SK-N-SH (cell line): ENCODE results near the gene CDKAL1. TPM values are rescaled to one million over a fixed set of nuclear protein-coding genes. Genes with fewer than 3 reads are reported as not detected.

Experiments used
- CTCF ChIA-PET: fragments of 300-600, 350-600 bp; formaldehyde crosslinking; extraction: SDS; loops from one replicate; lab custom pipeline; 2021; lab: Yijun Ruan, JAX
- POLR2A ChIA-PET: fragments of 350-600 bp; sonication (Branson Sonifier 250); formaldehyde crosslinking; extraction: SDS; loops from one replicate; lab custom pipeline; 2020; ENCODE audit warnings: antibody characterized with exemption, inconsistent platforms; lab: Yijun Ruan, JAX
- DNase-seq: peaks from one replicate; pipeline ENCODE4 v3.0.0; 2012
- H2AFZ ChIP-seq: fragments of 200-600 bp; sonication (generic); 2 replicates; pipeline ENCODE4 v1.8.1; 2016; ENCODE audit warnings: antibody characterized with exemption, mild to moderate bottlenecking, low read depth
- H3F3A ChIP-seq: fragments of 200-600 bp; sonication (generic); replicated peaks from 2 replicates; pipeline ENCODE3; 2016; ENCODE audit warnings: antibody characterized with exemption, mild to moderate bottlenecking; ENCODE audit not compliant: insufficient read depth
- H3K27ac ChIP-seq, 2 experiments: fragments of 200-500 bp in 1 of 2; fragments of 200-600 bp in 1 of 2; sonication (Bioruptor generic) in 1 of 2; sonication (generic), shearing (Covaris generic) in 1 of 2; 2 replicates each; pipeline versions ENCODE4 v1.5.1 to v1.6.1; 2014 to 2016; ENCODE audit warnings: low read depth in 2 of 2, inconsistent platforms in 1 of 2, low read length in 1 of 2, mild to moderate bottlenecking in 1 of 2, mixed read lengths in 1 of 2
- H3K27me3 ChIP-seq: fragments of 200-600 bp; sonication (generic), shearing (Covaris generic); 2 replicates; pipeline ENCODE4 v1.6.1; 2016; ENCODE audit warnings: mixed run types; ENCODE audit not compliant: insufficient read depth
- H3K36me3 ChIP-seq, 2 experiments: fragments of 200-500 bp in 1 of 2; fragments of 200-600 bp in 1 of 2; sonication (Bioruptor generic) in 1 of 2; sonication (generic) in 1 of 2; replicated peaks in 1 of 2; 2 replicates each; pipeline versions ENCODE3 to v1.5.1; 2014 to 2016; ENCODE audit warnings: low read length in 1 of 2, mild to moderate bottlenecking in 1 of 2; ENCODE audit not compliant: insufficient read depth in 2 of 2, control insufficient read depth in 1 of 2
- H3K4me1 ChIP-seq, 2 experiments: fragments of 200-500 bp in 1 of 2; fragments of 200-600 bp in 1 of 2; sonication (Bioruptor generic) in 1 of 2; sonication (generic), shearing (Covaris generic) in 1 of 2; 2 replicates each; pipeline versions ENCODE4 v1.5.1 to v1.6.1; 2014 to 2016; ENCODE audit warnings: low read depth in 1 of 2, low read length in 1 of 2, mixed run types in 1 of 2; ENCODE audit not compliant: insufficient read depth in 2 of 2, control insufficient read depth in 1 of 2
- H3K4me2 ChIP-seq: fragments of 200-600 bp; sonication (generic), shearing (Covaris generic); 2 replicates; pipeline ENCODE4 v1.6.1; 2017; ENCODE audit warnings: mixed run types
- H3K4me3 ChIP-seq, 2 experiments: fragments of 200-500 bp in 1 of 2; fragments of 200-600 bp in 1 of 2; sonication (Bioruptor generic) in 1 of 2; sonication (generic), shearing (Covaris generic) in 1 of 2; 2 replicates each; pipeline versions ENCODE4 v1.5.1 to v1.8.1; 2014 to 2016; ENCODE audit warnings: low read depth in 2 of 2, inconsistent platforms in 1 of 2, low read length in 1 of 2, mild to moderate bottlenecking in 1 of 2, mixed read lengths in 1 of 2, moderate library complexity in 1 of 2
- H3K79me2 ChIP-seq: fragments of 200-600 bp; sonication (generic); 2 replicates; pipeline ENCODE4 v1.8.1; 2017; ENCODE audit warnings: mild to moderate bottlenecking; ENCODE audit not compliant: insufficient read depth
- H3K9ac ChIP-seq: fragments of 200-600 bp; sonication (generic); 2 replicates; pipeline ENCODE4 v1.6.1; 2017; ENCODE audit warnings: mixed run types
- H3K9me2 ChIP-seq: fragments of 200-600 bp; sonication (generic); 2 replicates; pipeline ENCODE4 v1.6.1; 2017; ENCODE audit warnings: mixed run types
- H3K9me3 ChIP-seq: fragments of 200-600 bp; sonication (generic); 2 replicates; pipeline ENCODE4 v1.6.1; 2017; ENCODE audit warnings: mixed run types, mild to moderate bottlenecking, moderate library complexity
- H4K20me1 ChIP-seq: fragments of 200-600 bp; sonication (generic); 2 replicates; pipeline ENCODE4 v1.6.1; 2017; ENCODE audit warnings: mild to moderate bottlenecking, mixed run types; ENCODE audit not compliant: insufficient read depth
- EP300 ChIP-seq, 2 experiments: IDR thresholded peaks; 2 replicates each; pipeline versions ENCODE4 v1.4.0 to v1.6.1; 2012; ENCODE audit warnings: borderline replicate concordance in 1 of 2, low read depth in 1 of 2, low read length in 1 of 2
- FOSL2 ChIP-seq: IDR thresholded peaks from 2 replicates; pipeline ENCODE4 v1.4.0; 2012; ENCODE audit warnings: low read depth, mild to moderate bottlenecking, moderate library complexity, borderline replicate concordance
- FOXM1 ChIP-seq: IDR thresholded peaks from 2 replicates; pipeline ENCODE4 v1.4.0; 2012; ENCODE audit warnings: low read depth, mild to moderate bottlenecking
- POLR2AphosphoS5 ChIP-seq: IDR thresholded peaks from 2 replicates; pipeline ENCODE4 v1.6.1; 2012; ENCODE audit warnings: low read depth, low read length
- RCOR1 ChIP-seq: fragments of 150-350 bp; IDR thresholded peaks from 2 replicates; pipeline ENCODE4 v1.6.1; 2017; ENCODE audit warnings: antibody characterized with exemption, low read length
- RXRA ChIP-seq: IDR thresholded peaks from 2 replicates; pipeline ENCODE4 v1.4.0; 2012; ENCODE audit warnings: low read depth, mild to moderate bottlenecking, borderline replicate concordance
- SMC3 ChIP-seq: IDR thresholded peaks from 2 replicates; pipeline ENCODE4 v1.6.1; 2012; ENCODE audit warnings: low read depth, low read length, improper control_type of control experiment
- TAF1 ChIP-seq: IDR thresholded peaks from 2 replicates; pipeline ENCODE4 v1.6.1; 2012; ENCODE audit warnings: low read depth, mild to moderate bottlenecking, low read length, moderate library complexity, borderline replicate concordance
- TCF12 ChIP-seq: IDR thresholded peaks from 2 replicates; pipeline ENCODE4 v1.4.0; 2012
- WGBS: methylation state at CpG from one replicate; pipeline ENCODE4 v1.1.6; 2017; ENCODE audit warnings: low lambda C conversion rate; 5-methylcytosine and 5-hydroxymethylcytosine counted together
- polyA plus RNA-seq, 3 experiments: library from polyadenylated mRNA; depleted of rRNA; stranded (reverse); fragments of >200 nt; gene quantifications; 2 replicates each; pipeline ENCODE4 v1.2.3, GENCODE V29; 2012
- TF ChIP-seq, protein P1 (sequence below): IDR thresholded peaks from 2 replicates; pipeline ENCODE4; 2012
- TF ChIP-seq, protein P2 (sequence below): fragments of 150-350 bp; IDR thresholded peaks from 2 replicates; pipeline ENCODE4 v1.6.1; 2016; ENCODE audit warnings: mild to moderate bottlenecking, low read depth, low read length

The CDKAL1 gene
- polyA plus RNA-seq, 1 of the 3 experiments (the other 2 are of a cell fraction), result 2.6 TPM

DNA sequence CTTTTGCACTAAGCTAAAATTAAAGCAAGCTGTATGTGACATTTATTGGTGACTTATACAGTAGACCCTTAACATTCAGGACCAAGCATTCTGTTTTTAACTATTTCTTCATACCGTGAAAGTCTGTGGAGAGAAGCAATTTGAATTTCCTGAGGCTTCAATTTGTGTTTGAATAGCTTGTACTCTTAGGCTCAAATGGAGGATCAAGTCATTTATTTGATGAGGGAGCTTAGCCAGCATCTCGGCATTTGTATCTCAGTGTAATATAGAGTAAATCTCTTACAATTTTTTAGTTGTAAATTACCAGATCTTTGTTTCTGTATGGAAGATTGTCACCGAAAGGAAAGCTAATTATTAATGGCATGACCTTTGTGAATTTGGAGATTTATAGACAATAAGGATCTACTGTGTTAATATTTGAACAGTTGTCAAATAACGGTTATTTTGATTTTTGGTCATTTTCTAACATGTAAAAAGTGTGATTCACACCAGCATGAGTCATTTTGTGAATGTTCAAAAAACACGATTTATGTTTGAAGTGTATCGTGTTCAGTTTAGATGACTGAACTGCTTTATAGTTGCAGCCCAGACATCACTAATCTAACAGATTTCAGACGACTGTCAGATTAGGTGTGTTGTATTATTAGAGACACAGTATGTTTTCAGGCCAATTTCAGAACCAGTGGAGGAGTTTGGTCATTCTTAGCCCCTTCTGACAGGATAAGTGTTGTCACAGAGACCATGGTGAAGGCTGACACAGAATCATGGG lies 332.9 kb downstream of the CDKAL1 start:
- ChIA-PET CTCF (no interaction called here), POLR2A (no interaction called here)
- Histone ChIP-seq H3K27ac (peak overlapping the region in 1 of 2 experiments; percentile 82; a peak in 1 of 4 replicates), H3K4me3 (no peak overlapping the region), H3K9me2 (no peaks in the 10 kb centered on the region), H3K27me3 (no peaks in the 10 kb centered on the region), H3K9me3 (no peaks in the 10 kb centered on the region), H3K79me2 (no peaks in the 10 kb centered on the region), H3K9ac (no peak overlapping the region), H3K4me2 (no peak overlapping the region), H2AFZ (no peak overlapping the region), H3F3A (no peaks in the 10 kb centered on the region), H3K36me3 (no peaks in the 10 kb centered on the region), H4K20me1 (no peaks in the 10 kb centered on the region), H3K4me1 (peaks cover 0 to 17% of the 10 kb centered on the region in 2 experiments; a peak in 2 of 4 replicates)
- TF ChIP-seq FOSL2 (peak; percentile 8; the same call in 1 of the 2 replicates), POLR2AphosphoS5 (no peak)
- no peak for DNase-seq
- WGBS, result 79% methylated on average over 7 of the region's 7 CpGs

DNA sequence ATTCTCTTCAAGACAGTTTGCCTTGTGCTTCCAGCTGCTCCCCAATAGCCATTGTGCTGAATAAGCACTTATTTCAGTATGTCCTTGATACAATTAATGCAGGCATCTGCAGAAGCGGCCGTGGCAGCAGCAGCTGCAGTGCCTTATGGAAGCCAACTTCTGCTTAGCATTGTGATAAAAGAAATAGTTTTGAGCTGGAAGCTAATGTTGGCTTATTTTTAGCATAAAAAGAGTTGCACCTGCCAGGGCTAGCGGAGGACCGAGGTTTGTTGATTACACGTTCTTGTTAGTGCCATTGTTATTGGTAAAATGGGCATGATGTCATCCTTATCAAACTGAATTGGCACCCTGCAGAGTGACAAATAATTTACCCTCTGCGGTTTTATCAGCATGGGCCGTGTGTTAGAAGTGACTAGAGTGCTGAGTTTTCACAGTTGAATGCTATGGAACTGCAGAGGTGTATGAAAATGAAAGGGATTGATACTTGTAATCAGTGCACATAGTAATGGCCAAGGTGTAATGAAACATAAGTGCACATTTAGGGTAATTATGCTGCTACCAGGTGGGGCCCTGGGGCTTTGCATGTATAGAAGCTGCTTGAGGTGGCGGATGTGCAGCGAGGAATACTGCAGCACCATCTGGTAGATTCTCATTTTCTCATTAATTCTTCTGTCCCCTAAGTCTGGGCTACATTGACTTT lies 334.3 kb downstream of the CDKAL1 start:
- Histone ChIP-seq H3K4me1 (peaks cover 0 to 17% of the 10 kb centered on the region in 2 experiments; a peak in 2 of 4 replicates), H3K27ac (peak overlapping the region in 1 of 2 experiments; percentile 82; a peak in 2 of 4 replicates), H3K4me3 (no peak overlapping the region), H3K9me3 (no peaks in the 10 kb centered on the region), H3K4me2 (no peak overlapping the region), H3F3A (no peaks in the 10 kb centered on the region), H3K27me3 (no peaks in the 10 kb centered on the region), H4K20me1 (no peaks in the 10 kb centered on the region), H3K9me2 (no peaks in the 10 kb centered on the region), H2AFZ (no peak overlapping the region), H3K79me2 (no peaks in the 10 kb centered on the region), H3K36me3 (no peaks in the 10 kb centered on the region), H3K9ac (no peak overlapping the region)
- WGBS, result 96% methylated on average over 9 of the region's 9 CpGs
- POLR2A ChIA-PET, result no interaction called here
- DNase-seq, result peak; percentile 24
- TF ChIP-seq EP300 (IDR thresholded peaks at IDR 0.05; ENCODE audit: borderline replicate concordance in 1 of 2, low read depth in 1 of 2, low read length in 1 of 2) (0 out of 4 replicates have a peak, but pooled peaks of 1 of the 2 experiments have one; percentile 36), TCF12 (no peak), SMC3 (0 out of 2 replicates have a peak, but pooled peaks have one; percentile 1)
- CTCF ChIA-PET, result no interaction called here

DNA sequence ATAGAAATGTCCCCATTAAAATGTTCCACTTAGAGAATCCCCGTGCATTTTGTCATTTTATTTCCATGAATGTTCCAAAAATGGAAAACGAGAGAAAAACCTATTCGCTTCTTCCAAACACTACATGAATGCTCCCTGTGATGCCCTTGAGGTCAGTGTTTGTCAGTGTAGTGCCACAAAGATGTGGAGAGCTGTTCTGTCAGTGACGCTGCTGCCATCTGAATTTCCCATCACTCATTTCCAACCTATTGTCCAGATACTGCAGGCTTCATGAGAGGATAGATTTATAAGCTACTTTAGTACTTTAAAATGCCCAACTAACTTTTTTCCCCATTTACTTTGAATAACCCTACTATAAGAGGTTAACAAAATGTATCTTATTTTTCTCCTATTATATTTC lies 335.8 kb downstream of the CDKAL1 start:
- Histone ChIP-seq H3K9me2 (no peaks in the 10 kb centered on the region), H3K9ac (no peak overlapping the region), H4K20me1 (no peaks in the 10 kb centered on the region), H3K79me2 (no peaks in the 10 kb centered on the region), H3K9me3 (no peaks in the 10 kb centered on the region), H3K4me2 (no peak overlapping the region), H3K27ac (peak overlapping the region in 1 of 2 experiments; percentile 22; a peak in 1 of 4 replicates), H3K36me3 (no peaks in the 10 kb centered on the region), H3F3A (no peaks in the 10 kb centered on the region), H3K4me3 (no peak overlapping the region), H3K4me1 (peaks cover 0 to 17% of the 10 kb centered on the region in 2 experiments; a peak in 2 of 4 replicates), H3K27me3 (no peaks in the 10 kb centered on the region), H2AFZ (no peak overlapping the region)
- POLR2A ChIA-PET, result no interaction called here
- no peak for DNase-seq
- 97% methylated on average over 4 of the region's 4 CpGs for WGBS
- CTCF ChIA-PET, result interaction anchor here (2.3 kb wide), 1 partner anchor 8 kb away, joined by 5 read pairs; no protein-coding TSS in a partner anchor
- TF ChIP-seq, protein P1, sequence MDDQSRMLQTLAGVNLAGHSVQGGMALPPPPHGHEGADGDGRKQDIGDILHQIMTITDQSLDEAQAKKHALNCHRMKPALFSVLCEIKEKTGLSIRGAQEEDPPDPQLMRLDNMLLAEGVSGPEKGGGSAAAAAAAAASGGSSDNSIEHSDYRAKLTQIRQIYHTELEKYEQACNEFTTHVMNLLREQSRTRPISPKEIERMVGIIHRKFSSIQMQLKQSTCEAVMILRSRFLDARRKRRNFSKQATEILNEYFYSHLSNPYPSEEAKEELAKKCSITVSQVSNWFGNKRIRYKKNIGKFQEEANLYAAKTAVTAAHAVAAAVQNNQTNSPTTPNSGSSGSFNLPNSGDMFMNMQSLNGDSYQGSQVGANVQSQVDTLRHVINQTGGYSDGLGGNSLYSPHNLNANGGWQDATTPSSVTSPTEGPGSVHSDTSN, result no peak
- TF ChIP-seq TAF1 (no peak), RXRA (no peak), POLR2AphosphoS5 (no peak), RCOR1 (no peak), EP300 (IDR thresholded peaks at IDR 0.05; ENCODE audit: borderline replicate concordance in 1 of 2, low read depth in 1 of 2, low read length in 1 of 2) (no peak), FOXM1 (no peak)
- TF ChIP-seq, protein P2, sequence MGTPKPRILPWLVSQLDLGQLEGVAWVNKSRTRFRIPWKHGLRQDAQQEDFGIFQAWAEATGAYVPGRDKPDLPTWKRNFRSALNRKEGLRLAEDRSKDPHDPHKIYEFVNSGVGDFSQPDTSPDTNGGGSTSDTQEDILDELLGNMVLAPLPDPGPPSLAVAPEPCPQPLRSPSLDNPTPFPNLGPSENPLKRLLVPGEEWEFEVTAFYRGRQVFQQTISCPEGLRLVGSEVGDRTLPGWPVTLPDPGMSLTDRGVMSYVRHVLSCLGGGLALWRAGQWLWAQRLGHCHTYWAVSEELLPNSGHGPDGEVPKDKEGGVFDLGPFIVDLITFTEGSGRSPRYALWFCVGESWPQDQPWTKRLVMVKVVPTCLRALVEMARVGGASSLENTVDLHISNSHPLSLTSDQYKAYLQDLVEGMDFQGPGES, result no peak
